ENCODE data around the gene DOCK3. TPM values are rescaled to one million over a fixed set of nuclear protein-coding genes. Genes with fewer than 3 reads are reported as not detected.

Gene DOCK3
- total RNA-seq, 1 donor from 2014 or later, result 0.98 TPM

GRCh38 chr3:50655009-50655830, 19.5 kb upstream of the DOCK3 start:
- Histone ChIP-seq H3K9me3 (no peaks in the 10 kb centered on the region), H3K36me3 (no peaks in the 10 kb centered on the region), H3K4me1 (no peaks in the 10 kb centered on the region), H3K27me3 (no peaks in the 10 kb centered on the region), H3K4me3 (no peak overlapping the region), H3K27ac (no peak overlapping the region)
- no peak for TF ChIP-seq POLR2AphosphoS5 (IDR thresholded peaks at IDR 0.05; ENCODE audit: insufficient read depth in 1 of 2, low read depth in 1 of 2)
- no peak for TF ChIP-seq CTCF (IDR thresholded peaks at IDR 0.05)
- TF ChIP-seq POLR2A (IDR thresholded peaks at IDR 0.05), result no peak
- DNase-seq (ENCODE audit: extremely low spot score in 2 of 2), result no peak
- intact Hi-C loops (cut with DNase I), result no loop called here

GRCh38 chr3:50656417-50657195, 18.1 kb upstream of the DOCK3 start:
- Histone ChIP-seq H3K9me3 (no peaks in the 10 kb centered on the region), H3K27me3 (no peaks in the 10 kb centered on the region), H3K27ac (no peak overlapping the region), H3K4me1 (no peaks in the 10 kb centered on the region), H3K4me3 (no peak overlapping the region), H3K36me3 (no peaks in the 10 kb centered on the region)
- intact Hi-C loops (cut with DNase I), result no loop called here
- no peak for DNase-seq (ENCODE audit: extremely low spot score in 2 of 2)
- no peak for TF ChIP-seq CTCF (IDR thresholded peaks at IDR 0.05)
- no peak for TF ChIP-seq POLR2A (IDR thresholded peaks at IDR 0.05)
- TF ChIP-seq POLR2AphosphoS5 (IDR thresholded peaks at IDR 0.05; ENCODE audit: insufficient read depth in 1 of 2, low read depth in 1 of 2), result no peak

GRCh38 chr3:50657407-50657806, 17.3 kb upstream of the DOCK3 start:
- TF ChIP-seq POLR2AphosphoS5 (IDR thresholded peaks at IDR 0.05; ENCODE audit: insufficient read depth in 1 of 2, low read depth in 1 of 2) (no peak), POLR2A (IDR thresholded peaks at IDR 0.05) (no peak), CTCF (IDR thresholded peaks at IDR 0.05) (no peak)
- DNase-seq (ENCODE audit: extremely low spot score in 2 of 2), result no peak
- intact Hi-C loops (cut with DNase I), result no loop called here

GRCh38 chr3:50657816-50658215, 16.9 kb upstream of the DOCK3 start:
- no peaks in the 10 kb centered on the region for H3K27me3 ChIP-seq
- no peak overlapping the region for H3K4me3 ChIP-seq
- intact Hi-C loops (cut with DNase I), result no loop called here
- no peaks in the 10 kb centered on the region for H3K9me3 ChIP-seq
- DNase-seq (ENCODE audit: extremely low spot score in 2 of 2), result no peak
- no peak overlapping the region for H3K27ac ChIP-seq
- no peaks in the 10 kb centered on the region for H3K4me1 ChIP-seq
- no peak for TF ChIP-seq CTCF (IDR thresholded peaks at IDR 0.05)
- TF ChIP-seq POLR2AphosphoS5 (IDR thresholded peaks at IDR 0.05; ENCODE audit: insufficient read depth in 1 of 2, low read depth in 1 of 2), result no peak
- TF ChIP-seq POLR2A (IDR thresholded peaks at IDR 0.05), result no peak
- no peaks in the 10 kb centered on the region for H3K36me3 ChIP-seq

More at GRCh38 chr3:50657407-50657806, 17.3 kb upstream of the DOCK3 start:
- Histone ChIP-seq H3K27me3 (no peaks in the 10 kb centered on the region), H3K4me1 (no peaks in the 10 kb centered on the region), H3K36me3 (no peaks in the 10 kb centered on the region), H3K27ac (no peak overlapping the region), H3K4me3 (no peak overlapping the region), H3K9me3 (no peaks in the 10 kb centered on the region)

Measured in vagina (tissue), 2 donors.